Germinal center (tissue), 1 donor: ENCODE data around the gene FNIP2.

Source experiments
- DNase-seq: peaks from one replicate; pipeline ENCODE4 v3.0.0; 2012; ENCODE audit warnings: mixed read lengths, low spot score

FNIP2 gene

DNA sequence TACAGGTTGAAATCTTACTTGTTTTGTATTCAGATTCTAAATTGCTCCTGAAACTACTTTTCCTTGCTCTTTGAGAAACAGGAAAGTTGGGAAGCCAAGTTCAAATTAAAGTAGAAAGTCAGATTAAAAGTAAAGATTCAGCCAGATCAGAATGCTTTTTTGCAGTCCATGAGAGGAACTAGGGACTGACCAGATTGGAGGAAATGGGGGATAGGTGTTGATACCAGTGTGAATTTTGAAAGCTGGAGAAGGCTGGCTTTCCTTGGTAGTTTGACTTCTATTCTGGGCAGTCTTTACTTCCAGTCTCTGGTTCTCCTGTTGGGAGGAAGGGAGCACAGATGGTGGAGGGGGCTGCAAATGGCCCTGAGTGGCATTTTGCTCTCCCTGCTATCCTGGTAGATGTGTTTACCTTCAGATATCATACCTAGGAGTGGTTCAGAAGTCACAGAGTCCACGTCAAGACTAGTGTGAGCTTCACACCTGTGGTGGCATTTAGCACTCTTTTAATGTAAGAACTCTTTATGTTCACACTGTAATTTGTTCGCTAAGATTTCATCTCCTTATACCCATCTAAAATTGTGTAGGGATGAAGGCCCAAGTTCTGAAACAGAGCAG, 68.8 kb downstream of the FNIP2 start:
- no peak for DNase-seq

DNA sequence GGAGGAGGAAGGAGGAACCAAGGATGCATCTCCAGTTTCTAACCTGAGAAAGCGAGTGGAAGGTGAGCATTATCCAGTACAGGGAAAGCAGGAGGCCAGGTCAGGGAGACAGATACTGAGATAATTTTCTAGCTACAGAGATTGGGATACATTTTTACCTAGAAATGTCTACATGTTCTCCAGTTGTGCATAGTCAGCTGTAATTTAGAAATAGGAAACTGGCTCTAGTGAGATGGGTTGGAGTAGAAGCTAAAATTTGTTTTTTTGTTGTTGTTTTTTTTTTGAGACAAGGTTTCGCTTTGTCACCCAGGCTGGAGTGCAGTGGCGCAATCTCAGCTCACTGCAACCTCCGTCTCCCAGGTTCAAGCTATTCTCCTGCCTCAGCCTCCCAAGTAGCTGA, 71.3 kb downstream of the FNIP2 start:
- no peak for DNase-seq

DNA sequence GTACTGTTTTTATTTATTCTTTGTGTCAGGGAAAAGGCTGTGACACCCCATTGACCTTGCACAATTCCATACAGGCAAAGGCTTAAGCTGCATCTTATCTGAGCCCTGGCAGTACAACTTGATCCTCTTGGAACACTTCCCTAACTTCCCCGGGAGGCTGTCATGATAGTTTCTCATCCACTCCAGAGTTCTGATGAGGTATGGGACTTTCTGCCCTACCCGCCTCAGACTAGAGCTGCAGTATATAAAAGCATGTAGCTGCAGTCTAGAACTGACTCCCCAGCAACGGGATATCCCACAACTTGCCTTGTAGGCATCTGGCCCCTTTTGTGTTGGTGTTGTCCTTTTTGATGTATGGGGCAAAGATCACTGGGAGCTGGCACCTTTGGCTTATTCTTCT, 72.7 kb downstream of the FNIP2 start:
- no peak for DNase-seq

DNA sequence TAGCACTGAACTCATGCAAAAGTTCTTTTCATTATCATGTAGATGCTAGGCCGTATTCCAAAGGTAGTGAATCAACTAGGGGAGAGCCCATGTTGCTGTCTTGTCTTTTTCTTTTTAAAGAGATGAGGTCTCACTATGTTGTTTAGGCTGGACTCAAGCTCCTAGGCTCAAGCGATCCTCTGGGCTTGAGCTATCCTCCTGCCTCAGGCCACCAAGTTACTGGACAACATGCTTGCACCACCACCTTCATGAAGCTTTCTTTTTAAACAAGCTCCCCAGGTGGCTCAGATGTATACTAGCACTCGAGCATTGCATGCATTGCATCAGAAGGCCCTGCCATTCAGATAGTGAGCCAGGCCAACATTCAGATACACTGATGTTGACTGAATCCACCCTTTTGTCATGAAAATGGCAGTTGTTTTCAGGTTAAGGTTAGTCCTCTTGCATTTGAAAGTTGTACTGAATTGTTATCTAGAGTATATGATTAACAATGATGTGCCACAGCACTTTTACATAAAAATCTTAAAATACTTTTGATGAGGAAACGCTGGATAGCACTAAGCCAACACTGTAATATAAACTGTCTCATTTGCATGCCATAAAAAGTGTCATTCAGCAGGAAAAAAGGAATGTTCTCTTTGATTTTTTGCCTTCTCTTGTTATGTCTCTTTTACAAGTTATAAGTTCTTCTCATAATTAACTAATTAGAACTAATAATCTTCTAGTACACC, 76.7 kb downstream of the FNIP2 start:
- no peak for DNase-seq

DNA sequence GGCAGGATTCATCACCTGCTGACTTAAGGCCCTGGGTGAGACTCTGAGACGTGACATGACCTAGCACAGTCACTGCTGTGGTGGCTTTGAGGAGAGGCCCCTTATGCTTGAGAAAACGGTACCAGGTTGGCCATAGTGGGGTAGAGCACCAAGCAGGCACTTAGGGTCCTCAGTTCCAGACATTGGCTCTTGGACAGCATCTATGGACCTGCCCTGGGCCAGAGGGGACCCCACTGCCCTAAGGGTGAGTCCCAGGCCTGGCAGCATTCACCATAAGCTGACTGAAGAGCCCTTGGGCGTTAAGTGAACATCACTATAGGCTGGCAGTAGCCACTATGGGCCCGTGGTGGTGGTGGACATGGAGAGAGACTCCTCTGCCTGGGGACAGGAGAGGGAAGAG, 78.7 kb downstream of the FNIP2 start:
- no peak for DNase-seq

DNA sequence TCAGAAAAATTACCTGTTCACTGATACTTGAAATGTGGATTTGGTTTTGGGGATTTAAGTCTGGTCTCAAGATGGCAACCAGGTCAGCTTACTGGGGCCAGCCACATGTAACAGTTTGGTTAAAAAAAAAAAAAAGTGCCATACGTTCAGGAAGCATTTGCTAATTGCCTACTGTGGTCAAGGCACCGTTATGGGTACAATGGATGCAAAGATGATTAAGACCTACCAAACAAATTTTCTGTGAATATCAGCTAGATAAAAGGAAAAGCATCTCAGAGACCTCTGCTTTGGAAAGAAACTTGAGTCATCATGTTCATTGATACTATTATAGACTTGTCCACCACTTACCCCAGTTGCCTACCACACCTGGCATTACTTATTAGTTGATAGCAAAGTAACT, 80.9 kb downstream of the FNIP2 start:
- no peak for DNase-seq

DNA sequence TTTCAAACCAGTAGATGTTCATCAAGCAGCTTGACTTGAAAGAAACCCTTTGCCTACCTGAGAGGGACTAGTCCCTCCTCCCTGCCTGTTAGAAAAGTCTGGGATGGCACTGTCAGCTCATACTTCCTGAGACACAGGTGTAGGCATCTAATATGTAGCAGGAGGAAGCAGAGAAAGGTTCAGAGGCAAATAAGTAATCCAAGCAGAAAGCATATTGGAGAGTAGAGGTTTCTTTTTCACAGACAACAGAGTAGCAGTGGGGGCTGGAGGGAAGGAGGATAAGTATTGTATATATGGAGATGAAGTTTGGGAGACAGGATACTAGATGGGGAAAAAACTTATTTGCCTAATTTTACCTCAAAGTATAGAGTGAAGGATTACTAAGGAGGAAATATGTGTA, 81.5 kb downstream of the FNIP2 start:
- DNase-seq, result no peak

DNA sequence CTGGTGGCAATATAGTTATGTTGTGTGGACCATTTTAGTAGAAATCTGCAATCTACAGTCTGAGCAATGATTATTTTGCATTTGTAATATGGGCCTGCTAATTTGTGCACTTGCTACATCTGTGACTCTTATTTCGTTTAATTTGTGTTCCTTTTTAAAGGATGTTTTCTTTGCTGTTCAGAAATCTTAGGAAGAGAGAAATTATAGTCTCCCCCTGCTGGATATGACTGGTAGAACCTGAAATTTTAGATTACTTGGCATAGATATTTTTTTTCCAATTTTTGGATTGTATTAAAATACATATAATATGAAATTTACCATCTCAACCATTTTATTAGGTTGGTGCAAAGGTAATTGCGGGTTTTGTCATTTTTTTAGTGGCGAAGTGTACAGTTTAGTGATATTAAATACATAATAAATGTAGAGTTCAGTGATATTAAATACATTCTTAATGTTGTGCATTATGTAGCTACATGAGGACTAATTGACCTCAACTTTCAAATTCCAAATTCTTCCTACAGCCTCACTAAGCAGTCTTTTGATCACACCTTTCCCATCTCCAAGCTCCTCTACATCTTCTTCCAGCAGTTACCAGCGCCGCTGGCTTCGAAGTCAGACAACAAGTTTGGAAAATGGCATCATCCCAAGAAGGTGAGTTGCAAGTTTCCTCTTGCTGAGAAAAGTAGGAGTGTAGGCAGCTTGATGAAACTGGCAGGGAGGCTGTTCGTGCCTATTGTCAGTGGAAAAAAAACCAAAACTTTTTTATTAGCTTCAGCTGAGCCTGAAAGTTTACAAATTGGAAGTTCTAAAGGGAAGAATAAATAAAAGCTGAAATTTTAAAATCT, 82.2 kb downstream of the FNIP2 start:
- peak; percentile 19 for DNase-seq

DNA sequence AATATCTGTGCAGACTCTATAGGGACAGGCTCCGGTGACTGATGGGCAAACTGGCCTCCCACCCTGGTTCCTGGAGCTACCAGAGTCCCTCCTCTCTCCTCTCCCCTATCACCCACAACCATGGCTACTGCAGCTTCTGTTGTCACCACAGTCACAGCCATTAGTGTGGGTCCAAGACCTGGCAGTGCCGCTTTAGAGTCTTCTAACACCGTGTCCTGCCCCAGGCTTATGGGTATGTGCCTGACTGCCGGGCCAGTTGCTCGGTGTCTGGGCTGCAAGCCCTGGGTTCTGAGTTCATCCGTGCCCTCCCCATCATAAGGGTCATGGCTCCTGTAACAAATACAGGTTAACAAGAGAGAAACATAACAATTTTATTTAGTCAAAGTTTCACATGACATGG, 85.4 kb downstream of the FNIP2 start:
- DNase-seq, result no peak

DNA sequence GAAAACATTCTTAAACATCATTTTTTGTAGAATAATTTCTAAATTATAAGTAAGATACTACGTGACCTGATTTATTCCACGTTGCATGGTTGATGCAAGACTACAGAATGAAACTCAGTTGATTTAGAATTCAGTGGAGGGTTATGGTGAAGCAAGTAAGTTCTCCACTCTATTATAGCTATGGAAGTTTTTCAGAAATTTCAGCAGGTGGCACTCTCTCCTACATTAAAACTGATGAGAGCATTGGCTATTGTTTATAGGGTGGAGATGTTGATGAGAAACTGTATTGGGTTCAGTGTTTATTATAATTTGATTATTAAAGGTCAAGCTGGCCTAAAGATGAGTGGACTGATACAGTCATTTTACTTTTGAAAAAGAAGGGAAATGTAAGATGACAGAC, 88.0 kb downstream of the FNIP2 start:
- DNase-seq, result peak; percentile 17

DNA sequence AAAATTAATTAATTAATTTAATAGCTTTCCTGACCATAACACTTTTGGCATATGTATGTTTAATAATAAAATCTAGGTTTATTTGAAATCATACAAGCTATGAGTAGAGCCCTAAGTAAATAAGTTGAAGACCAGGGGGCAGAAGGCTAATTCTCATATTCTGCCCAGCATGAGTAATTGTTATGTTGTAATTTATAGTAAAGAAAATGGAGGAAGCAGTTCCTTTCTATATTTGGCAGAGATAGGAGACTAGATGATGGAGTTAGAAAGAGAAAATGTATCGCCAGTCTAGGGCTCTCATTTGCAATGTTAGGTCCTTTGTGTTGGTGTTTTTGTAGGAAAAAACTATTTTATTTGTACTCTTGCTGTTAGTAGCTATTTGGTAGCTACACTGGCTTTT, 89.1 kb downstream of the FNIP2 start:
- no peak for DNase-seq

DNA sequence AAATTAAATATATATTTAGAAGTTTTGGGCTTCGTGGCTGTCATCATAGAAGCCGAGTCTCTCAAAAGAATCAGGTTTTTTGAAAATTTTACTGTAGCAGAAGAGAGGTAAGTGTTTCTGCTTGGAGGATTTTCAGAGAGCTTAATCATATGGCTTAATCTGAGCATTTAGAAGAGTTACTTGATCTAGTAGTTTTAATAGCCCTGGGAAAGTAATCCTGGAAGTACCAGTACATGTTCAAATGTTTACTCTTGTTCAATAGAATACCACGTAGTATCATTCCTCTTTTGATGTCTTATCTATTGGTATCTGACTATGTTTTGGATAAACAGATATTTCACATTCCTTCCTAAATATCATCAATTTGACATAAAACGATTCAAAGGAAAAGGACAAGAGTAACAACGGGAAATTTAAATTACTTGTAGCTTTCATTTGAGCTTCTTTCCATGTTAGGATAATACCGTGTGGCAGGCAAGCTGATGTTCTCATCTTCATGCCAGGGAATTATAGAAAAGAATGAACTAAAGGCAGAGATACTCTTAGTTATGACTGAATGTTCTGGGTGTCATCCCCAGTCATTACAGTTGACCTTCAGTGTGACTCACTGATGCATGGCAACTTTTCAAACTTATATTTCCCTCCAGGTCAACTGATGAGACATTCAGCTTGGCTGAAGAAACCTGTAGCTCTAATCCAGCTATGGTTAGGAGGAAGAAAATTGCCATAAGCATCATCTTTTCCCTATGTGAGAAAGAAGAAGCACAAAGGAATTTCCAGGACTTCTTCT, 89.8 kb downstream of the FNIP2 start:
- DNase-seq, result no peak

DNA sequence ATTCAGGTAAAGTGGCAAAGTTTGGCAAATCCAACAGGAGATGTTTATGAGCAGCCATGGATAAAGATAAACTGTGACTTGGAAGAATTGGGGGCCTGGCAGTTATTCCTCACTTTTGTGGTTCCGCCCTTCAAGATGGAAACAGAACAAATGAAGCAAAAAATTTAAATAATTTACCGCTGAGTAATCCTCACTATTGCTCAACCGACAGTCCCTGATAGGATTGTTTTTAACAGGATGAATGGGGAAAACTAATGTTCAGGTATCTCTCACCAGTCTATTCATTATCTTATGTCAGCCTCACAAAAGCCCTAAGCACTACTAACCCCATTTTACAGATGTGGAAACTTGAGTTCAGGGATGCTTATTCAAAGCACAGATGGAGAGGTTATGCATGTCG, 90.8 kb downstream of the FNIP2 start:
- no peak for DNase-seq

DNA sequence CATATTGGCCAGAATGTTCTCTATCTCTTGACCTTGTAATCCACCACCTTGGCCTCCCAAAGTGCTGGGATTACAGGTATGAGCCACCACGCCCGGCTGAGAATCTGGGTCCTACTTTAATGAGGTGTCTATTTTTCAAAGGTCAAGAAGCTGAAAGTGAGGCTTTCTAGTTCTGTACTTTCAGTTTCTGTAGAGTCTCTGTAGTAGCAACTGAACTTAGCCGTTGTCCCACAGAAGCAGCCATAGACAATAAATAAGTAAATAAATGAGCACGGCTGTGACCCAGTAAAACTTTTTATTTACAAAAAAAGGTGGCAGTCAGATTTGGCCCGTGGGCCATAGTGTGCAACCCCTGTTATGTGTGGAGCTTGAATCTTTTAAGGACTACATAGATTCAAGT, 92.0 kb downstream of the FNIP2 start:
- no peak for DNase-seq

DNA sequence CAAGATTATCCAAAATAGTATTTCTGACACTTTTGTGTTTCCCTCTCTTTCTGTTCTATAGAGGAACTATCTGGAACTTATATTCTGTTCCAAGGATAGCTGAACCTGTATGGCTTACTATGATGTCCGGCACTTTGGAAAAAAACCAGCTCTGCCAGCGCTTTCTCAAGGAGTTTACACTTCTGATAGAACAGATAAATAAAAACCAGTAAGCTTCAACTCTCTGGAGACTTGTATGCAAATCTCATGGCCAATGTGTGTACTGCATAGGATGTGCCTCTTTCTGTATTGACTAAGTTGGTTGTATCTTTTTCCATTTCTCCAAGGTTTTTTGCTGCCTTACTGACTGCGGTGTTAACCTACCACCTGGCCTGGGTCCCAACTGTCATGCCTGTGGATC, 92.5 kb downstream of the FNIP2 start:
- no peak for DNase-seq

DNA sequence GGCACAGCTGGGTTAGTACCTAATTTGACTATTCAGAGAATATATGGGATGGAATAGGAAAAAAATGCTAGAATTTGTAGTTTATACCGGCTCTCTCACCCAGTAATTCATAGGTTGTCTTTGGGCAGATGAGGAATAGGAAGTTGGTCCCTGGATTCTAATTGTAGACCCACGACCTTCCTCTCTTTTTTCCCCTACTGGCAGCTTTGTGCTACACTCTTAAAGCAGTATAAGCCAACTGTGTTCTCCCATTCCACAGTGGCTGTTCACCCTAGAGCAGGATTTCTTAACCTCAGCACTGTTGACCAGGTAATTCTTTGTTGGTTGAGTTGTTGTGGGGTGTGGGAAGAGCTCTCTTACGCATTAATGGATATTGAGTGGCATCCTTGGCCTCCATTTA, 92.9 kb downstream of the FNIP2 start:
- DNase-seq, result no peak

DNA sequence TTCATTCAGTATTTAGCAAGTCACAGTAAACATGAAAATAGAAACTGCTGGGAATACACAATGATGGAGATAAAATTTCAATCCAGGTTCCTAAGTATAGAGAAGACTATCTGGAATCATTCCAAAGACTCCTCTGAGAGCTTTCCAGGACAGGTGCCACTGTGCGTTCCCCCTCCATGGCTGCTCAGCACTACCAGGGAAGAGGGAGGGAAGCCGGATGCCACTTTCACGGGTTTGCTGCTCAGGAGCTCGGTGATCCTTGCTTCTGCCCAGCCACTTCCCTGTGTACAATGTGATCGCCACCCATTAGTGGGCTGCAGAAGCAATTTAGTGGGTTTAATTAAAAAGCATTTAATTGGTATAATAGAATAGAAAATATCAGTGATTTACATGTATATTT, 94.5 kb downstream of the FNIP2 start:
- no peak for DNase-seq

DNA sequence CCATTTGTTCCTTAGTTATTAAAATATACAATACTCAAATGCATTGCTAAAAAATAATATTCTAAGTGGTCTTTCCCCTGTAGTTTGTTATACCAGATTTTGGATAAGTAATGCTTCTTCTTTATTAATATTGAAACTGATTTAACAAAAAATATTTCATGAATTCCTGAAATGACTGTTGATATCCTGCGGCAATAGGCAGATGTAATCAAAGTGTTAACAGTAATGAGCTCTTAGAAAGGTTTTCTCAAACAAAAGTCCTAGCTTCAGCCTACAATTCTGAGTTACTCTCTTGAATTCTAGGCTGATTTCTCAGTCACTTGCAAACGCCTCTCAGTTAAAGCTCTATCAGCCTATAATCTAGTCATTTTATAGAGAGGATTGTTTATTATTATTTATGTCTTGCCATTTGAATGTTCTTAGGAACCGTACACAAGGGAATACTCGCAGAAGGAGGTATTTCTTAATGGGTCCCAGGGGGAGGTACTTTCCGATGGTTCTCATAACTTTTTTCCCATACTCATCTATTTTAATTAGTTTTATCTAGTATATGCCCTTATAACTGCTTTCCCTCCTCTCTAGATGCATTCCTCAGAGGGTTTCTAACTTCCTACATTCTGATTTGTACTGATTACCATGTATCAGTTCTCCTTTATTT, 96.8 kb downstream of the FNIP2 start:
- DNase-seq, result no peak

DNA sequence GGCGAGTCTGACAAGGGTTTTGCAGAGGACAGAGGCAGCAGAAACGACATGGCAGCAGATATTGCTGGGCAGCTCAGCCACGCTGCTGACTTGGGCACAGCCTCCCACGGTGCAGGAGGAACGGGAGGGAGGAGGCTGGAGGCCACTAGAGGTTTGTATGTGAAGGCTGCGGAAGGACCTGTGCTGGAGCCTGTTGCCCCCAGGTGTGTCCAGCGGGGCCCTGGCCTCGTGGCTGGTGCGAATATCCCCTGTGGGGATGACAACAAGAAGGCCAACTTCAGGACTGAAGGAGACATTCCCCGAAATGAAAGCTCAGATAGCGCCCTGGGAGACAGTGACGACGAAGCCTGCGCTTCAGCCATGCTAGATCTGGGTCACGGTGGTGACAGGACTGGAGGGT, 100.2 kb downstream of the FNIP2 start:
- DNase-seq, result no peak

DNA sequence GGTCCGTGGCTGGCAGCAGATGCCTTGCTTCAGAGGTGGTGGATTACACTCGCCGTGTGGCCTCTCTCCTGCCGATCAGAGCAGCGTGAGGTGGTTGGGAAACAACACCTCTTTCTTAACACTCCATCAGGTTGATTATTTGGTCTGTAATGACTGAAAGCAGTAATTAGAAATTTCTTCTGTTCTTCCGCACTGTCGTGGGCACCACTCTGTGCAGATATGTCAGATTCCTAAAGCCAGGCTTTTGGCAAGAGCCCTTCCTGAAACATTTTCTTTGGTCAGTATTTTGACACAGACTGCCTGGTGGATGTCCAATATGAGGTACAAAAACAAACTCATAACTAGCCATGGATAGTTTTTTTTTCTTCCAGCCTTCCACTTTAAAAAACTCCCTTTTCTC, 100.9 kb downstream of the FNIP2 start:
- no peak for DNase-seq

DNA sequence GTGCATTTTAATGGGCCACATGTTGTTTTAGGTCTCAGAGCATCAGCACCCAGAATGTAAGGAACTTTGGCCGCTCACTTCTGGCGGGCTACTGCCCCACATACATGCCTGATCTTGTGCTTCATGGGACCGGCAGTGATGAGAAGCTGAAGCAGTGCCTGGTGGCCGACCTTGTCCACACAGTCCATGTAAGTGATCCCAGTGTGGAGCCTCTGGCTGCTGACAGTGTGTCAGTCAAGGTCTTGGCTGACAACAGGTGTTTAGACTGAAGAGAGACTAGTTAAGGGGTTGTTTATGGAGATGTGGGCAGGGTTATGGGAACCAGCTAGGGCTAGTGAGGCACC, 101.4 kb downstream of the FNIP2 start:
- no peak for DNase-seq
